MCF 10A (cell line): Measurements from ENCODE around the gene RASGEF1C. TPM values are rescaled to one million over a fixed set of nuclear protein-coding genes. Genes with fewer than 3 reads are reported as not detected.

ENCODE experiments used
- BruUV-seq: library from RNA; stranded (reverse); fragments of 400-500 nt; replicated peaks from 2 replicates; lab custom pipeline; 2021; lab: Mats Ljungman, UMichigan
- CTCF ChIA-PET: fragments of 300-600 bp; sonication (Branson Sonifier 250); formaldehyde crosslinking; extraction: SDS; loops from one replicate; lab custom pipeline; 2021; ENCODE audit warnings: antibody characterized with exemption, inconsistent platforms; lab: Yijun Ruan, JAX
- POLR2A ChIA-PET: fragments of 300-600, 350-650 bp; sonication (Branson Sonifier 250); formaldehyde crosslinking; extraction: SDS; loops from one replicate; lab custom pipeline; 2020; ENCODE audit warnings: antibody characterized with exemption, inconsistent platforms; lab: Yijun Ruan, JAX
- DNase-seq: peaks from one replicate; pipeline ENCODE4 v3.0.0-alpha.2; 2018; ENCODE audit not compliant: unreplicated experiment
- H3K27ac Mint-ChIP-seq: one replicate; pipeline ENCODE4 v1.8.0; 2022; ENCODE audit warnings: mild to moderate bottlenecking, low read depth, mixed read lengths; ENCODE audit not compliant: unreplicated experiment
- H3K27me3 Mint-ChIP-seq: one replicate; pipeline ENCODE4 v1.8.0; 2022; ENCODE audit warnings: mixed read lengths; ENCODE audit not compliant: insufficient read depth, unreplicated experiment
- H3K36me3 Mint-ChIP-seq: one replicate; pipeline ENCODE4 v1.8.0; 2022; ENCODE audit warnings: mild to moderate bottlenecking, moderate library complexity, mixed read lengths; ENCODE audit not compliant: insufficient read depth, unreplicated experiment
- H3K4me1 Mint-ChIP-seq: one replicate; pipeline ENCODE4 v1.8.0; 2022; ENCODE audit warnings: mixed read lengths; ENCODE audit not compliant: insufficient read depth, unreplicated experiment
- H3K4me3 Mint-ChIP-seq: one replicate; pipeline ENCODE4 v1.8.0; 2022; ENCODE audit warnings: mild to moderate bottlenecking, moderate library complexity, mixed read lengths; ENCODE audit not compliant: unreplicated experiment
- H3K9me3 Mint-ChIP-seq: one replicate; pipeline ENCODE4 v1.8.0; 2022; ENCODE audit warnings: mixed read lengths; ENCODE audit not compliant: unreplicated experiment
- intact Hi-C: fragments of 100-400 bp; cut with micrococcal nuclease; formaldehyde crosslinking; loops from 2 replicates; pipeline ENCODE4 v1.14.1; 2022
- total RNA-seq: library from RNA; stranded (reverse); gene quantifications from 2 replicates; pipeline ENCODE4 v1.2.3, GENCODE V29; 2022
- TF ChIP-seq, protein P1 (sequence below): fragments of 200-600 bp; IDR thresholded peaks from one replicate; pipeline ENCODE4 v1.8.0; 2022; ENCODE audit warnings: antibody characterized with exemption, mild to moderate bottlenecking; ENCODE audit not compliant: unreplicated experiment

Gene RASGEF1C
- total RNA-seq, 1 experiment from 2014 or later = not detected

DNA sequence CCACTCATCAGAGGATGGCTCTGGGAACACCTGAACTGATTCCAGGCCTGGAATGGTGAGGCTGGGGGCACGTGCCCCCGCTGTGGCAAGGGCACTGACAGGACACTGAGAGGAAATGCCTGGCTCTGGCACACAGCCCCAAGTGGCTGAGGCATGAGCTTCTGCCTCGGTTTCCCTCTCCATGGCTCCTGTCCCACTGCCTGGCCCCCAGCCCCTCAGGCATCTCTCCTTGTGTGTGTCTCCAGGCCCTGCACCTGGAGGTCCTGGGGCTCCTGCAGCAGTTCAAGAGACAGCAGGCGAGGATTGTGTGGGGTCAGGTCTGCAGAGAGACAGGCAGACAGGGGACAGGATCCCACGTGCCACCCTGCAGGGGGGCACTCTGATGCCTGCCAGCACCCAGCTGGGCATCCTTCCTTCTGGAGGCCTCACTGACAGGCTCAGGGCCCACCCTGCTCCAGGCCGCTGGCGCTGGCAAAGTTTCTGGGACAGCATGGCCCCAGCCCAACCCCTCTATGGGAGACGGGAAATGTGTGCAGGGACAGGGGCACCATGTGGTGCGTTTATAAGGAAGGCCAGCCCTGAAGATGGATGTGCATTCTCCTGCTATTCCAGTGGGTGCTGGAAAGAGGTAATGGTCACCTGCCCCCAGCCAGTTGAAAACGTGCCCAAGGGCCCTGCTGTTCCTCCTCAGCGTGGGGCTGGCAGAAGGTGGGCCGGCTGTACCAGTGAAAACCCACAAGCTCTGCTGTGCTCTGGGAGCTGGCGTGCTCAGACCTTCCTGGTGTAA, 66.0 kb downstream of the RASGEF1C start:
- no TSS peak for BruUV-seq
- Mint-ChIP-seq H3K27ac (no peak overlapping the region), H3K4me3 (no peak overlapping the region), H3K4me1 (no peaks in the 10 kb centered on the region), H3K36me3 (peaks cover 7% of the 10 kb centered on the region), H3K9me3 (peaks cover 16% of the 10 kb centered on the region), H3K27me3 (peaks cover 62% of the 10 kb centered on the region)
- TF ChIP-seq, protein P1, sequence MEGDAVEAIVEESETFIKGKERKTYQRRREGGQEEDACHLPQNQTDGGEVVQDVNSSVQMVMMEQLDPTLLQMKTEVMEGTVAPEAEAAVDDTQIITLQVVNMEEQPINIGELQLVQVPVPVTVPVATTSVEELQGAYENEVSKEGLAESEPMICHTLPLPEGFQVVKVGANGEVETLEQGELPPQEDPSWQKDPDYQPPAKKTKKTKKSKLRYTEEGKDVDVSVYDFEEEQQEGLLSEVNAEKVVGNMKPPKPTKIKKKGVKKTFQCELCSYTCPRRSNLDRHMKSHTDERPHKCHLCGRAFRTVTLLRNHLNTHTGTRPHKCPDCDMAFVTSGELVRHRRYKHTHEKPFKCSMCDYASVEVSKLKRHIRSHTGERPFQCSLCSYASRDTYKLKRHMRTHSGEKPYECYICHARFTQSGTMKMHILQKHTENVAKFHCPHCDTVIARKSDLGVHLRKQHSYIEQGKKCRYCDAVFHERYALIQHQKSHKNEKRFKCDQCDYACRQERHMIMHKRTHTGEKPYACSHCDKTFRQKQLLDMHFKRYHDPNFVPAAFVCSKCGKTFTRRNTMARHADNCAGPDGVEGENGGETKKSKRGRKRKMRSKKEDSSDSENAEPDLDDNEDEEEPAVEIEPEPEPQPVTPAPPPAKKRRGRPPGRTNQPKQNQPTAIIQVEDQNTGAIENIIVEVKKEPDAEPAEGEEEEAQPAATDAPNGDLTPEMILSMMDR = no peak
- CTCF ChIA-PET = no interaction called here
- POLR2A ChIA-PET = no interaction called here
- intact Hi-C loops = no loop called here
- no peak for DNase-seq

DNA sequence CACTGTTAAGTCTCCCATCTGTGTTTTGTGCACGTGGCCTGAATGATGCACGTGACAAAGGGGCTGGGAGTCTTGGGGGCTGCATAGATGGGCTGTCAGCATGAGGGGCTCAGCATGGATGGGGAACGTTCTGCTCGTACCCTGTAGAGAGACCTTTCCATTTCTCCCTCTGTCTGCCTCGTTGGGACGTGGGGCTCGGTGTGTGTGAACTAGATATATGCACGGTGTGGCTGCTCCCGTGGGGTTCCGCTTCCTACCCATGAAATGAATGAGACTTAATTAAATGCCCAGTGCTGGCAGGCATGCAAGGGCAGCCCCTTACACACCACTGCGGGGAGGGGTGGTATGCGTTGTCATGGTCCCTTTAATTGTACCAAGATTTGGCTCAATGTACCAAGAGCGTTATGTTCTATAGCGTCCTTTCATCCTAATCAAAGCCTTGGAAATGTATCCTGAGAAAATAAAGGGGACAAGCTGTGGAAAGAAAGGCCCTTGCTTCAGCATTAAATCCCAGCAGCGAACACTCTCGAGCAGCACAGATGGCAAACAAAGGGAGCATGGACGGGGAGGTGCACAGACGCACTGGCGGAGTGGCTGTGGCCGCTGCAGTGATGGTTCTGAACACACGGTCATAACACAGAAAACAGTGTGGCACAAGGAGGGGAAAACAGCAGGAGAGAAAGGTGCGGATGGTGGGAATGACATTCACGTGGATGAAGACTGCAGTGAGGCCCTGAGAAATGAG, 66.8 kb downstream of the RASGEF1C start:
- Mint-ChIP-seq H3K27me3 (peaks cover 54% of the 10 kb centered on the region), H3K9me3 (peaks cover 12% of the 10 kb centered on the region), H3K27ac (no peak overlapping the region), H3K4me3 (no peak overlapping the region), H3K36me3 (peaks cover 7% of the 10 kb centered on the region), H3K4me1 (no peaks in the 10 kb centered on the region)
- no TSS peak for BruUV-seq
- intact Hi-C loops = no loop called here
- DNase-seq = no peak
- ChIA-PET POLR2A (no interaction called here), CTCF (no interaction called here)
- TF ChIP-seq, protein P1 = no peak

GRCh38 chr5:180141068-180141660, 67.8 kb downstream of the RASGEF1C start:
- Mint-ChIP-seq H3K27me3 (peaks cover 44% of the 10 kb centered on the region), H3K27ac (no peak overlapping the region), H3K4me3 (no peak overlapping the region), H3K9me3 (peaks cover 2% of the 10 kb centered on the region), H3K4me1 (no peaks in the 10 kb centered on the region), H3K36me3 (peaks cover 7% of the 10 kb centered on the region)
- DNase-seq = no peak
- ChIA-PET CTCF (interaction anchor here (0.6 kb wide), 1 partner anchor 1590 kb away, joined by 3 read pairs; no protein-coding TSS in a partner anchor), POLR2A (no interaction called here)
- BruUV-seq = no TSS peak
- TF ChIP-seq, protein P1 = no peak
- intact Hi-C loops = no loop called here

GRCh38 chr5:180140571-180140970, 68.4 kb downstream of the RASGEF1C start:
- H3K36me3 Mint-ChIP-seq = peaks cover 7% of the 10 kb centered on the region
- TF ChIP-seq, protein P1 = no peak

More at GRCh38 chr5:180140571-180140970, 68.4 kb downstream of the RASGEF1C start:
- Mint-ChIP-seq H3K27ac (no peak overlapping the region), H3K4me1 (no peaks in the 10 kb centered on the region), H3K9me3 (no peaks in the 10 kb centered on the region), H3K27me3 (peaks cover 38% of the 10 kb centered on the region), H3K4me3 (no peak overlapping the region)
- ChIA-PET POLR2A (no interaction called here), CTCF (interaction anchor here (0.6 to 1.1 kb wide), 3 partner anchors 70 to 1589 kb away, joined by 3 to 4 read pairs (median 4); no protein-coding TSS in a partner anchor)
- no TSS peak for BruUV-seq
- DNase-seq = no peak
- intact Hi-C loops = no loop called here
